Neutrophil (primary cell): ENCODE results near the gene EYA3.
A peak's percentile ranks its signal among the peaks of the same experiment; 100 is the strongest.

ENCODE experiments used
- H3K27ac ChIP-seq: fragments of 200-600 bp; sonication (generic); 2 replicates; pipeline ENCODE4 v1.5.1; 2016; ENCODE audit warnings: mild to moderate bottlenecking, moderate library complexity
- H3K27me3 ChIP-seq: fragments of 200-600 bp; sonication (generic); 2 replicates; pipeline ENCODE4 v1.6.0; 2016; ENCODE audit warnings: mild to moderate bottlenecking
- H3K36me3 ChIP-seq: fragments of 200-600 bp; sonication (generic); 2 replicates; pipeline ENCODE4 v1.5.1; 2017
- H3K4me1 ChIP-seq, 2 experiments: fragments of 200-600 bp in 1 of 2; sonication (generic) in 1 of 2; 1 replicate in 1 of 2; 2 replicates in 1 of 2; pipeline versions ENCODE4 v1.5.1 to v1.6.1; 2013 to 2016; ENCODE audit warnings: low read depth in 1 of 2, low read length in 1 of 2, mild to moderate bottlenecking in 1 of 2, moderate library complexity in 1 of 2; ENCODE audit not compliant: control insufficient read depth in 1 of 2, insufficient read depth in 1 of 2
- H3K4me3 ChIP-seq, 2 experiments: fragments of 200-600 bp in 1 of 2; sonication (generic) in 1 of 2; 1 replicate in 1 of 2; 2 replicates in 1 of 2; pipeline ENCODE4 v1.5.1; 2013 to 2016; ENCODE audit warnings: low read depth in 1 of 2, low read length in 1 of 2, mild to moderate bottlenecking in 1 of 2, moderate library complexity in 1 of 2
- H3K9me3 ChIP-seq: fragments of 200-600 bp; sonication (generic); 2 replicates; pipeline ENCODE4 v1.5.1; 2016
- TF ChIP-seq, protein P1 (sequence below): fragments of 200-600 bp; sonication (generic); IDR thresholded peaks from 2 replicates; pipeline ENCODE4 v1.5.1; 2016; ENCODE audit warnings: antibody characterized with exemption

The EYA3 gene

DNA sequence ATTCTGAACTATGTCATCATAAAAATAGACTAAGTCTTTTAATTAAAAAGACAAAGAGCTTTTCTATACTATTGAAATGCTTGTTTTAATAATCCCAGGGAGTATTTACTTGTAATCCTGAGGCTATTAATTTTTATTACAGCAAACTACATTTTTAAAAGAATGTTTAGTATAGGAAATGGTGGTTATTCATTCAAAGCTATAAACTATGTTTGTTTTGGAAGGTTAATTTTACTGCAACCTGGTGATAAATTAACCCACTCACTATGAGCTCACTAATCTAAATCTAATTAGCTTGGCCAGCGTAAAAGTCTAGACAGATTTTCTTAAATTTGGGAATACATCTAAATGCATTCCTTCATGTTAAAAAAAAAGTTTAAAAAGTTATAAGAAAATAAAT, 13.8 kb upstream of the EYA3 start:
- no peaks in the 10 kb centered on the region for H3K27me3 ChIP-seq
- H3K9me3 ChIP-seq, result no peaks in the 10 kb centered on the region
- no peaks in the 10 kb centered on the region for H3K36me3 ChIP-seq
- TF ChIP-seq, protein P1, sequence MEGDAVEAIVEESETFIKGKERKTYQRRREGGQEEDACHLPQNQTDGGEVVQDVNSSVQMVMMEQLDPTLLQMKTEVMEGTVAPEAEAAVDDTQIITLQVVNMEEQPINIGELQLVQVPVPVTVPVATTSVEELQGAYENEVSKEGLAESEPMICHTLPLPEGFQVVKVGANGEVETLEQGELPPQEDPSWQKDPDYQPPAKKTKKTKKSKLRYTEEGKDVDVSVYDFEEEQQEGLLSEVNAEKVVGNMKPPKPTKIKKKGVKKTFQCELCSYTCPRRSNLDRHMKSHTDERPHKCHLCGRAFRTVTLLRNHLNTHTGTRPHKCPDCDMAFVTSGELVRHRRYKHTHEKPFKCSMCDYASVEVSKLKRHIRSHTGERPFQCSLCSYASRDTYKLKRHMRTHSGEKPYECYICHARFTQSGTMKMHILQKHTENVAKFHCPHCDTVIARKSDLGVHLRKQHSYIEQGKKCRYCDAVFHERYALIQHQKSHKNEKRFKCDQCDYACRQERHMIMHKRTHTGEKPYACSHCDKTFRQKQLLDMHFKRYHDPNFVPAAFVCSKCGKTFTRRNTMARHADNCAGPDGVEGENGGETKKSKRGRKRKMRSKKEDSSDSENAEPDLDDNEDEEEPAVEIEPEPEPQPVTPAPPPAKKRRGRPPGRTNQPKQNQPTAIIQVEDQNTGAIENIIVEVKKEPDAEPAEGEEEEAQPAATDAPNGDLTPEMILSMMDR, result no peak
- peaks cover 18 to 19% of the 10 kb centered on the region in 2 experiments for H3K4me1 ChIP-seq
- no peak overlapping the region for H3K4me3 ChIP-seq
- H3K27ac ChIP-seq, result no peak overlapping the region

DNA sequence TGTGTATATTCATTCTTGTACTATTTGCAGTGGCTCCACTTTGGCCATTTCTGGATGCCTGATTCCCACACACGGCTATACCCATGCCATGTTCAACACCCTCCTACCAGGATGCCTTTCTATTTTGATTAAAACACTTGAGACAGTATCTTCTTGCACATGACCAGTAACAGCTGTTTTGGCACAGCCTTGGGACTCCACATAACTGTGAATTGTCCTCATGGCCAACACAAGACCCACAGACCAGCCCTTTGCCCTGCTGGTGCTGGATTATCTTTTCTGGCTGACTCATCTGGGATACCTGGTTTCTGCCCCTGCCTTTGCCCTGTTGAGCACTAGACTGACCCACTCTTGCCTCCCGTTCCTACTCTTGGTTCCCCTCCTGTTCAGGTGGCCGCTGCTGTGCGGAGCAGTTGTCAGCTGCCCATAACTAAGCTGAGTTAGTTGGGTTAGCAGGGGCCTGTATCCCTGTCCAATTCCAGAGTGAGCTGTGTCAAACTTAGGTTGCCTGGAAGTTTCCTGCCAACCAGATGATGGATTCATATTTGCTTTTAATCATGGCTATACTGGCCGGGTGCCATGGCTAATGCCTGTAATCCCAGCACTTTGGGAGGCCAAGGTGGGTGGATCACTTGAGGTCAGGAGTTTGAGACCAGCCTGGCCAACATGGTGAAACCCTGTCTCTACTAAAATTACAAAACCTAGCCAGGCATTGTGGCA, 10.8 kb upstream of the EYA3 start:
- H3K27ac ChIP-seq, result peak overlapping the region; percentile 11
- no peaks in the 10 kb centered on the region for H3K36me3 ChIP-seq
- no peaks in the 10 kb centered on the region for H3K9me3 ChIP-seq
- TF ChIP-seq, protein P1, result no peak
- H3K4me3 ChIP-seq, result no peak overlapping the region
- H3K27me3 ChIP-seq, result no peaks in the 10 kb centered on the region
- peaks cover 16% of the 10 kb centered on the region in 2 experiments for H3K4me1 ChIP-seq

DNA sequence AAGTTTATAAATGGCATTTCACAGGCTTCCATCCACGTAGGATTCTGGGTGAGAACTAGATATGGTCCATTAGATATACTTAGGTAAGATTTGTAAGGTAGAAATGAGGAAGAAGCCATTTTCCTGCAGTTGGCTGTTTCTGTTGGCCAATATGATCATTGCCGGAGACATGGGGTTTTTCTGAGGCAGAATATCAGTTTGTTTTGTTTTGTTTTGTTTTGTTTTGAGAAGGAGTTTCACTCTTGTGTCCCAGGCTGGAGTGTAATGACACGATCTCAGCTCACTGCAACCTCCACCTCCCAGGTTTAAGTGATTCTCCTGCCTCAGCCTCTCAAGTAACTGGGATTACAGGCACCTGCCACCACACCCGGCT, 8.7 kb upstream of the EYA3 start:
- no peak overlapping the region for H3K4me3 ChIP-seq
- peak overlapping the region; percentile 78 for H3K27ac ChIP-seq
- TF ChIP-seq, protein P1, result no peak
- H3K9me3 ChIP-seq, result no peaks in the 10 kb centered on the region
- H3K4me1 ChIP-seq, result peaks cover 16% of the 10 kb centered on the region in 2 experiments
- H3K27me3 ChIP-seq, result no peaks in the 10 kb centered on the region
- H3K36me3 ChIP-seq, result no peaks in the 10 kb centered on the region

- Histone ChIP-seq H3K36me3 (no peaks in the 10 kb centered on the region), H3K4me1 (peaks cover 19 to 21% of the 10 kb centered on the region in 2 experiments), H3K4me3 (no peak overlapping the region), H3K27me3 (no peaks in the 10 kb centered on the region), H3K9me3 (no peaks in the 10 kb centered on the region), H3K27ac (peak overlapping the region; percentile 78)
- TF ChIP-seq, protein P1, result no peak
Observed at GRCh38 chr1:28096210-28097099, 8.0 kb upstream of the EYA3 start.

DNA sequence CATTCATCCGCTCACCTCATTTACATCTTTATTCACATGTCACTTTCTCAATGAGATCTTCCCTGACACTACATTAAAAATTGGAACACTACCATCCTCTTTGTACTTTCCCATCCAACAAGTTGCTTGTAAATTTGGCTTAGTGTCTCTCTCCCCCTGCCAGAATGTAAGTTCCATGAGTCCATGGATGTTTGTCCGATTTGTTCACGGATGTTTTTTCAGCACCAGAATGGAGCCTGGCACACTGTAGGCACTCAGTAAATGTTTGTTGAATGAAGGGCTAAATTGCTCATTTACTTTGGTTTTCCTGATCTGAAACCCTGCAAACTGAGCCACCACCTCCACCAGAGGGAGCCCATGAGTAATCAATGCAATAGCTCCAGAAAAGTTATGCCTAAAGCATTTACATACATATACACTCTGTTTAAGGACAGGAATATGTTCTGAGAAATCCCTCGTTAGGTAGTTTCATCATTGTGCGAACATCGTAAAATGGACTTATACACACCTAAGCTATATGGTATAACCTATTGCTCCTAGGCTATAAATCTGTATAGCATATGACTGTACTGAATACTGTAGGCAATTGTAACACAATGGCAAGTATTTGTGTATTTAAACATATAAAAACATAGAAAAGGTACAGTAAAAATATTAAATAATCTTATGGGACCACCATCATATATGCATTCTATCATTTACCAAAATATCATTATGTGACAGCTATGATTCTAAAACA, 2.8 kb upstream of the EYA3 start:
- no peaks in the 10 kb centered on the region for H3K27me3 ChIP-seq
- no peak overlapping the region for H3K4me3 ChIP-seq
- TF ChIP-seq, protein P1, result peak; percentile 92
- H3K36me3 ChIP-seq, result no peaks in the 10 kb centered on the region
- H3K27ac ChIP-seq, result peak overlapping the region; percentile 77
- H3K9me3 ChIP-seq, result no peaks in the 10 kb centered on the region
- H3K4me1 ChIP-seq, result peaks cover 30 to 35% of the 10 kb centered on the region in 2 experiments
